HEK293T (cell line): Measurements from ENCODE around the gene LRP4.

ENCODE experiments used
- ARNT ChIP-seq: fragments of 450-650 bp; IDR thresholded peaks from 2 replicates; pipeline ENCODE4 v1.6.1; 2017; ENCODE audit warnings: mild to moderate bottlenecking
- BHLHE40 ChIP-seq: fragments of 450-650 bp; IDR thresholded peaks from 2 replicates; pipeline ENCODE4 v1.6.1; 2016; ENCODE audit warnings: mild to moderate bottlenecking, moderate library complexity, borderline replicate concordance
- ELF4 ChIP-seq: fragments of 450-650 bp; IDR thresholded peaks from 2 replicates; pipeline ENCODE4 v1.6.1; 2017; ENCODE audit warnings: antibody characterized with exemption
- FOXA1 ChIP-seq: fragments of 450-650 bp; IDR thresholded peaks from 2 replicates; pipeline ENCODE4 v1.6.1; 2016; ENCODE audit warnings: mild to moderate bottlenecking
- FOXK2 ChIP-seq: fragments of 450-650 bp; IDR thresholded peaks from 2 replicates; pipeline ENCODE4 v1.6.1; 2016; ENCODE audit warnings: mild to moderate bottlenecking
- FOXM1 ChIP-seq: fragments of 450-650 bp; IDR thresholded peaks from 2 replicates; pipeline ENCODE4 v1.6.1; 2017; ENCODE audit warnings: mild to moderate bottlenecking, borderline replicate concordance
- L3MBTL2 ChIP-seq: fragments of 450-650 bp; conservative IDR thresholded peaks from 2 replicates; pipeline ENCODE4 v1.6.1; 2016; ENCODE audit warnings: mild to moderate bottlenecking
- SP1 ChIP-seq: fragments of 450-650 bp; IDR thresholded peaks from 2 replicates; pipeline ENCODE4 v1.6.1; 2017

DNA sequence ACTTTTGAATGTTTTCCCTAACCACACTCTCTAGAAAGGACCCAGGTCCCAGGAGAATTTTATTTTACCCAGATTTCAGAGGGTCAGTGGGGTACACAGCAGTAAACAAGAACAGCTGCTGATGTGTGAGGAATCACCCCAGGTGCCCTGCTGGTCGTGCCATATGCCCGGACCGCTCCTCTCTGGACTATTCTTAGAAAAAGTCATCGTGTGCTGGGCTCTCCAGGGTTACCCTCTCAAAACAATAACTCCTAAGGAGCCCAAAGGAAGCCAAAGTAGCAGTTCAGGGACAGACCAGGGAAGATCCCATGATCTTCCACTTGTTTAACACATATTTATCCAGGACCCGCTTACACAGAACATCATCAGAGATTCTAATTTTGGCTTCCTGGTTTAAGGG lies 29.7 kb downstream of the LRP4 start:
- TF ChIP-seq BHLHE40 (no peak), ELF4 (no peak), L3MBTL2 (no peak), ARNT (no peak), SP1 (no peak), FOXA1 (no peak), FOXM1 (no peak), FOXK2 (no peak)
